ENCODE results near the gene ANKS4B.
"Not testable (repeated sequence)": the region's sequence is repeated elsewhere in the genome, so short reads cannot be mapped to it uniquely, and the experiment has no call there.

Gene ANKS4B
- 0 reads per million in 2 experiments for total RNA-seq

GRCh38 chr16:21233521-21234150 lies at the start of gene ANKS4B:
Gene ANKS4B, plus strand, starts transcription at chr16:21233699. Its CDS starts 39 bp downstream, at chr16:21233738.
- DNase-seq (ENCODE audit: low read depth): no peak

GRCh38 chr16:21183995-21184394 lies 49.5 kb upstream of the ANKS4B start:
- no peak for DNase-seq (ENCODE audit: low read depth)

- no peak for DNase-seq (ENCODE audit: low read depth)
Measured at GRCh38 chr16:21184834-21185233, 48.7 kb upstream of the ANKS4B start.

DNA sequence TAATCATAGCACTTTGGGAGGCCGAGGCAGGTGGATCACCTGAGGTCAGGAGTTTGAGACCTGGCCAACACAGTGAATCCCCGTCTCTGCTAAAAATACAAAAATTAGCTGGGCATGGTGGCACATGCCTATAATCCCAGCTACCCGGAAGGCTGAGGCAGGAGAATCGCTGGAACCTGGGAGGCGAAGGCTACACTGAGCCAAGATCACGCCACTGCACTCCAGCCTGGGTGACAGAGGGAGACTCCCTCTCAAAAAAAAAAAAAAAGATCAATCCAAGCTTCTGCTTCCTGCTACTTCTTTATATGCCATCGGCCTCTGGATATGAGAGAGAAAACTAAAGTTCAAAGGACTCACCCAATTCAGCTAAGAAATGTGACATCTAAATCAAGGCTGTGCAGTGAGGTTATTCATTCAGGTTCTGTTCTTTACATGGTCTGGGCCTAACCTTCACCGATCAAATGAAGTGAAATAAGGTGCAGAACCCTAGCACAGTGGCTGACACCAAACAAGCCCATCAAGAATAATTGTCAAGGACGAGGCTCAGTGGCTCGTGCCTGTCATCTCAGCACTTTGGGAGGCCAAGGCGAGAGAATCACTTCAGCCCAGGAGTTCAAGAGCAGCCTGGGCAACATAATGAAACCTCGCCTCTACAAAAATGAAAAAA lies 47.7 kb upstream of the ANKS4B start:
- DNase-seq (ENCODE audit: low read depth): no peak

DNA sequence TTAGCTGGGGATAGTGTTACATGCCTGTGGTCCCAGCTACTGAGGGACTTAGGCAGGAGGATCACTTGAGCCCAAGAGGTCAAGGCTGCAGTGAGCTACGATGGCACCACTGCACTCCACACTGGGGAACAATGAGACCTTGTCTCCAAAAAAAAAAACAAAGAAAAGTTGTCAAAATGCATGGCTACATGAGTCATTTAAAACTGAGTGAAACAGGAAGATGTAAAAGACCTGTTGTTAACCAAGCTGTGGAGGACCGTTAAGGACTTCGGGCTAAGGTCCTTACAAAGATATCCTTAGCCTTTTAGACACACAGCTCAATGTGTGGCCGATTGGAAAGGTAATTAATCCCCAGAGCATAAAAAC lies 47.2 kb upstream of the ANKS4B start:
- no peak for DNase-seq (ENCODE audit: low read depth)

- no peak for DNase-seq (ENCODE audit: low read depth)
Measured at GRCh38 chr16:21189311-21189710, 44.2 kb upstream of the ANKS4B start.

- no peak for DNase-seq (ENCODE audit: low read depth)
Measured at GRCh38 chr16:21190013-21190412, 43.5 kb upstream of the ANKS4B start.

- no peak for DNase-seq (ENCODE audit: low read depth)
Measured at GRCh38 chr16:21190599-21190998, 42.9 kb upstream of the ANKS4B start.

DNA sequence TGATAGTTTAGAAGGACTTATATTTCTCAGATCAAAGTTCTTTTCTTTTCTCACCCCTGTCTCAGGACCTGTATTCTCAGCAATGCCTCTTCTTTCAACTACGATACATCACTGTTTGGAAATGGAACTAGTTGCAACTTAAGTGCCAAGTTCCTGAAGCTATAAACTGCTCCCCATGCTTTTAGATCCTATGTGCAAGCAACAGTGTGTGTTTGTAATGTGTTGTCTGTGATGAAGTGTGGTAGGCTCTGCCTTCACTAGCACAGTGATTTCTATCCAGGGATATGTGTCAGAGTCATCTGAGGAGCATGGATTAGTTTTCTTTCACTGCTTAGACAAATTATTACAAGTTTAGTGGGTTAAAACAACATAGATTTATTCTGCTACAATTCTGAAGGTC lies 40.5 kb upstream of the ANKS4B start:
- no peak for DNase-seq (ENCODE audit: low read depth)

DNA sequence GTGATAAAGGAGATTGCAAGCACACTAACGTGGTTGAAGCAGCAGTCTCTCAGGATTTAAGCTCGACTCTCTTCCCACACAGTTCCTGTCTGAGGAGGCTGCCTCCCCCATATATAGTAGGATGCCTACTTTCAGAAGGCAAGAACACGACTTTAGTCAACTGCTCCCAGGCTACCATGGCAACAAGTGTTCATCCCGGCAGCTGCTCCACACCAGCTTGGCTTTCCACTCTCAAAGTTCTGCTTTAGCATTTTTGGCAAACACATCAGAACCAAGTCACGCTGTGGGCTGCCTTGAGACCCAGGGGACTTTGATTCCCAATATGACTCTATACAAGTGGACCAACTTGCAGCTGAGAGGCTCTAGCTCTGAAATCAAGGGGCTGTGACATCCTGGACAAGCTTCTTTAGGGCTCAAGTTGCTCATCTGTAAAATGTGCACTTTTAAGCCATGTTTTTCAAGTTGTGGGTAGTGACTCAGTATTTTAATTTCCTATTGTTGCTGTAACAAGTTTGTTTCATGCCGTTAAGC lies 38.7 kb upstream of the ANKS4B start:
- DNase-seq (ENCODE audit: low read depth): no peak

GRCh38 chr16:21195330-21195729 lies 38.2 kb upstream of the ANKS4B start:
- DNase-seq (ENCODE audit: low read depth): not testable (repeated sequence)

DNA sequence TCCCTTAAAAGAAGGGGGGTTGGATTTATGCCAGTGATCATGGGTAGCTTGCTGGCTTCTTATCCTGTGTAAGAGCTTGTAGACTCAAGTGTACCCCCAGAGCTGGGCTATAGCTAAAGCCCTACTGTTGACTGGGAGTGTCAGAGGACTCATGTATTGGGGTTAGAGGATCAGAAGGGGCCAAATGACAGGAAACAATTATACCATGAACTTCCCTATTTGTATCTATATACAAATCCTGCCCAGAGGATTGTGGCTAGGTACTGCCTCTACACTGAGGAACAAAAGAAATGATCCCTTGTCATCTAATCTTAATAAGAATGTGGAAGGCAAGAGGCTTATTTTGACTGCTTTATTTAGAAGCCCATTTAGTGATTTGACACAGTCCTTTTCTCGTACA lies 36.4 kb upstream of the ANKS4B start:
- DNase-seq (ENCODE audit: low read depth): no peak

DNA sequence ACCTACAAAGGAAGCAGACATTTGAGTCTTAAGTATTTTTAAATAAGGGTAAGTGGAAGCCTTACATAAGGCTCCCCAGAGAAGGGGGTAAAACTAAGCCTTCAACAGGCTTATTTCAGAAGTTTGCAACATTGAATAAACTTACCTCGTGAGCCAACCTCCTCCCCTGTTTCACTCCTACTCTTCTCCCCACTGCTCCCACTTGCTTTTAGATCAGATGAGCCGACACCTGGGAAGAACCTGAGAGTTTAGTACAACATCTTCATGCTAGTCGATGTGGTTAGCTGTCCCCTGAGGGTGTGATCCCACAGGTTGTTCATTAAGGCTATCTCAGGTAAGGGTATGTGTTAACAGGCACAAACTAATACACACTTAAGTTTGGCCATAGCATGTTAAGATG lies 35.9 kb upstream of the ANKS4B start:
- no peak for DNase-seq (ENCODE audit: low read depth)

DNA sequence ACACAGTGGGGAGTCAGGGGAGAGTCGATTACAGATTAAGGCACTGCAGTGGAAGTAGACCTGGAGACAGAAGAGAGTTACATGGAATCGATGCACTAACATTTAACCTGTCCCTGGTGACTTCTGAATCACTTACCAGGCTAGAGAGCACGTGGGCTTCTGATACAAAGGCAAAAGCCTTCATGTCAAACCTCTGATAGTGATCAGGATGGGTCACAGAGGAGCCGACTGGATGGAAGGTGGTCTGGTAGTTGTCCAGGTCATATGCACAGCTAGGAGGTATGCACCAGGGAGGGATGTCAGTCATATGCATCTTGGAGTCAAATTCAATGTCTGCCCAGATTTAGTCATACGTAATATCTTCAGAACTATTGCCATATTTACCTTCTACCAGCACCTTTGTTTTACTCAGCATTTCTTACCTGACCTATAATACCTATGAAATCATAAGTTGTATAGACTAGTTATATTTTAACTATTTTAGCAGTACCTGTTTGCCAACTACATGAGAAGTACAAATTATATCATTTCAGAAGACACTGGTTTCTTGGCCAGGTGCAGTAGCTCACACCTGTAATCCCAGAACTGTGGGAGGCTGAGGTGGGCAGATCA lies 33.8 kb upstream of the ANKS4B start:
- no peak for DNase-seq (ENCODE audit: low read depth)

GRCh38 chr16:21203155-21203797 lies 30.2 kb upstream of the ANKS4B start:
- DNase-seq (ENCODE audit: low read depth): no peak

GRCh38 chr16:21205303-21205702 lies 28.2 kb upstream of the ANKS4B start:
- DNase-seq (ENCODE audit: low read depth): no peak

DNA sequence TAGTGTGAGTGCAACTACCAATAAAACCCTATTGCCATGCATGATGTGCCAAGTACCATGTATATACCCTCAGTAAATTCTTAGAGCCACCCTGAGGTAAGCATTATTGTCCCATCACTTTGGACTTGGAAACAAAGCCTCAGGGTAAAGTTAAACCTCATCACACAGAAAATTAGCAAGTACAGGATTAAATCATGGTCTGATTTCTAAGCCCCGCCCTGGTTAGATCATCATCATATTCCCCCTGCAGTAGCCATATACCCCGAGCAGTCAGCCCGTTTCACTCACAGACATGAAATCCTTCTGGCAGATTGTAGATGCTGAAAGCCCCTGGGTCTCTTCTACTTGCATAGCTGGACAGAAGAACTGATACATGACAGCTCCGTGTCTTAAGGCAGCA lies 26.9 kb upstream of the ANKS4B start:
- DNase-seq (ENCODE audit: low read depth): no peak

DNA sequence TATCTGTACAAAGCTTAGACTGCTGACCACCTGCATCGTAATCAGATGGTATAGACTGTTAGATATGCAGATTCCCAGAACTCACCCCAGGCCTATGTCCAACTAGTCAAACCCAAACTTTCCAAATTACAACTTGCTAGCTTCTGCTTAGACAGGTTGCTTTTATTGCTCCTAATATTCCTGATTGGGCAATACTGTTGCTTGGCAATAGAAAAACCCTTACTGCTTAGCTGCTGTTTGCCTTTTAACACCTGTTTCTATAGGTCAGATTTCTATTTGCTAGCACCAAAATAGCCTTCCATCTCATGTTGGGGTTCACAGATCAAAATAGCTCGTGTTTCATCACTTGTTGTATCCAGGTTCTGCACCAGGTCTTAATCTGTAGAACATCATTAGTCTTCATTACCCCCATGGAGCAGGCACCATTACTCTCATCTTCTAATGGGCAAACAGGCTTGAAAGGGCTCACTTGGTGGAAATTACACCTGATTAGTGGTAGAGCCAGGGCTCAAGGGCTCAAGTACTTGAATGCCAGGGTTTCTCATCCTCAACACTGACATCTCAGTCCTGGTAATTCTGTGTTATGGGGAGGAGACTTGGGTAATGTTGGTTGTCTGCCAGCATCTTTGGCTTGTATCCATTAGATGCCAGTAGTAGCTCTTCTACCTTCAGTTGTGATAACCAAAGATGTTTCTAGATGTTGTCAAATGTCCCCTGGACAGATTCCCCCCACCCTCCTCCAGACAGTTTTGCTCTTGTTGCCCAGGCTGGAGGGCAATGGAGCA lies 24.9 kb upstream of the ANKS4B start:
- DNase-seq (ENCODE audit: low read depth): no peak

- no peak for DNase-seq (ENCODE audit: low read depth)
Measured at GRCh38 chr16:21211486-21211885, 22.0 kb upstream of the ANKS4B start, which contains the start of gene ZP2. Gene ZP2, minus strand, starts transcription at chr16:21211574. Its CDS starts 27 bp downstream, at chr16:21211547.

GRCh38 chr16:21214086-21214485 lies 19.4 kb upstream of the ANKS4B start:
- no peak for DNase-seq (ENCODE audit: low read depth)

DNA sequence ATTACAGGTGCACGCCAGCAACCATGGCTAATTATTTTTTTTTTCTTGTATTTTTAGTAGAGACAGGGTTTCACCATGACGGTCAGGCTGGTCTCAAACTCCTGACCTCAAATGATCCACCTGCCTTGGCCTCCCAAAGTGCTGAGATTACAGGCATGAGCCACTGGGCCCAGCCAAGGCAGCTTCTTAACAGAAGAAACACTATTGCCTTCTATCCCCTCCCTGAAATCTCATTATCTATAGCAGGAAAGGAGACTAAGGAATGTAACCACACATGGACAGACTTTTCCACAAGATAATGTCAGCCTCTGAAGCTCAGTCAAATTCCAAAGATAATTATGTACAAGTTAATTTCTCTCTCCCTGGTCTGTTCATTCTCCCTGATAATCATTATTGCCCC lies 16.4 kb upstream of the ANKS4B start:
- no peak for DNase-seq (ENCODE audit: low read depth)

GRCh38 chr16:21218153-21218552 lies 15.3 kb upstream of the ANKS4B start:
- DNase-seq (ENCODE audit: low read depth): no peak

Measured in T follicular helper cell (primary cell).